IMR-90 (cell line): ENCODE data around the gene RHO. TPM values are rescaled to one million over a fixed set of nuclear protein-coding genes. Genes with fewer than 3 reads are reported as not detected.

ENCODE experiments used
- ATAC-seq: fragments of 200-7000 bp; cut with Tn5 transposase; 2 replicates; pipeline ENCODE4 v1.9.1; 2020; ENCODE audit warnings: low read depth, mild to moderate bottlenecking, moderate library complexity
- BruUV-seq: library from RNA; stranded (reverse); fragments of 400-500 nt; replicated peaks from 2 replicates; lab custom pipeline; 2021; lab: Mats Ljungman, UMichigan
- CTCF ChIA-PET: fragments of 300-600 bp; formaldehyde crosslinking; extraction: SDS; loops from one replicate; lab custom pipeline; 2021; ENCODE audit warnings: antibody characterized with exemption; lab: Yijun Ruan, JAX
- POLR2A ChIA-PET: fragments of 300-600 bp; sonication (Branson Sonifier 250); formaldehyde crosslinking; loops from one replicate; lab custom pipeline; 2022; ENCODE audit warnings: antibody characterized with exemption; ENCODE audit not compliant: unreplicated experiment; lab: Charles Lee
- DNase-seq: peaks from one replicate; pipeline ENCODE4 v3.0.0; 2013
- H2AFZ ChIP-seq: replicated peaks from 2 replicates; pipeline ENCODE3; 2013; ENCODE audit warnings: low read length, mild to moderate bottlenecking; ENCODE audit not compliant: poor library complexity
- H2AK5ac ChIP-seq: 2 replicates; pipeline ENCODE4 v1.6.1; 2013; ENCODE audit warnings: low read depth, low read length, inconsistent platforms
- H2AK9ac ChIP-seq: replicated peaks from 2 replicates; pipeline ENCODE3; 2013; ENCODE audit warnings: mild to moderate bottlenecking, low read depth, low read length, moderate library complexity; ENCODE audit not compliant: poor library complexity
- H2BK120ac ChIP-seq: 2 replicates; pipeline ENCODE4 v1.6.1; 2013; ENCODE audit warnings: low read depth, low read length, inconsistent platforms
- H2BK15ac ChIP-seq: 3 replicates; pipeline ENCODE4 v1.6.1; 2013; ENCODE audit warnings: low read depth, low read length, inconsistent platforms
- H2BK20ac ChIP-seq: 2 replicates; pipeline ENCODE4 v1.6.1; 2013; ENCODE audit warnings: low read depth, mild to moderate bottlenecking, inconsistent platforms, low read length, moderate library complexity
- H2BK5ac ChIP-seq: 2 replicates; pipeline ENCODE4 v1.6.1; 2013; ENCODE audit warnings: mild to moderate bottlenecking, low read depth, low read length, inconsistent platforms; ENCODE audit not compliant: poor library complexity, severe bottlenecking
- H3K14ac ChIP-seq: replicated peaks from 2 replicates; pipeline ENCODE4 v1.6.1; 2013; ENCODE audit warnings: low read depth, low read length, inconsistent platforms
- H3K18ac ChIP-seq: 2 replicates; pipeline ENCODE4 v1.6.1; 2013; ENCODE audit warnings: low read depth, low read length, control low read depth
- H3K23ac ChIP-seq: 2 replicates; pipeline ENCODE4 v1.6.1; 2013; ENCODE audit warnings: low read depth, low read length, inconsistent platforms
- H3K27ac ChIP-seq: 2 replicates; pipeline ENCODE4 v1.5.1; 2013; ENCODE audit warnings: mild to moderate bottlenecking, control low read depth, low read length; ENCODE audit not compliant: insufficient read depth
- H3K27me3 ChIP-seq: 2 replicates; pipeline ENCODE4 v1.6.1; 2013; ENCODE audit warnings: low read length; ENCODE audit not compliant: control insufficient read depth, insufficient read depth
- H3K36me3 ChIP-seq: 2 replicates; pipeline ENCODE4 v1.6.1; 2013; ENCODE audit warnings: low read length, mixed read lengths; ENCODE audit not compliant: control insufficient read depth, insufficient read depth
- H3K4ac ChIP-seq: 2 replicates; pipeline ENCODE4 v1.6.1; 2013; ENCODE audit warnings: low read depth, low read length, inconsistent platforms
- H3K4me1 ChIP-seq: 2 replicates; pipeline ENCODE4 v1.6.1; 2013; ENCODE audit warnings: low read length, mixed read lengths; ENCODE audit not compliant: control insufficient read depth, insufficient read depth
- H3K4me2 ChIP-seq: 2 replicates; pipeline ENCODE4 v1.6.1; 2013; ENCODE audit warnings: low read depth, mild to moderate bottlenecking, control low read depth, low read length, moderate library complexity
- H3K4me3 ChIP-seq: 2 replicates; pipeline ENCODE4 v1.5.1; 2013; ENCODE audit warnings: low read depth, mild to moderate bottlenecking, control low read depth, low read length, moderate library complexity; ENCODE audit not compliant: insufficient read depth
- H3K56ac ChIP-seq: 2 replicates; pipeline ENCODE4 v1.6.1; 2013; ENCODE audit warnings: low read length, inconsistent platforms; ENCODE audit not compliant: insufficient read depth; ENCODE audit errors: extremely low read depth
- H3K79me1 ChIP-seq, 2 experiments: 2 replicates each; pipeline ENCODE4 v1.6.1; 2013; ENCODE audit warnings: low read length in 2 of 2, inconsistent platforms in 1 of 2, low read depth in 1 of 2
- H3K9ac ChIP-seq: 2 replicates; pipeline ENCODE4 v1.6.1; 2013; ENCODE audit warnings: low read depth, low read length, control low read depth
- H3K9me1 ChIP-seq: 2 replicates; pipeline ENCODE4 v1.6.1; 2013; ENCODE audit warnings: low read length, inconsistent platforms; ENCODE audit not compliant: insufficient read depth
- H3K9me3 ChIP-seq: 2 replicates; pipeline ENCODE4 v1.6.1; 2013; ENCODE audit warnings: low read length; ENCODE audit not compliant: control insufficient read depth, insufficient read depth
- H4K20me1 ChIP-seq: 2 replicates; pipeline ENCODE4 v1.6.1; 2013; ENCODE audit warnings: low read length, inconsistent platforms; ENCODE audit not compliant: insufficient read depth
- H4K5ac ChIP-seq: 2 replicates; pipeline ENCODE4 v1.6.1; 2013; ENCODE audit warnings: mild to moderate bottlenecking, low read depth, low read length, control low read depth
- H4K8ac ChIP-seq, 2 experiments: 2 replicates each; pipeline ENCODE4 v1.6.1; 2013; ENCODE audit warnings: low read depth in 2 of 2, low read length in 2 of 2, control low read depth in 1 of 2, inconsistent platforms in 1 of 2
- H4K91ac ChIP-seq: 2 replicates; pipeline ENCODE4 v1.6.1; 2013; ENCODE audit warnings: low read depth, low read length, inconsistent platforms; ENCODE audit not compliant: insufficient read depth
- BHLHE40 ChIP-seq: fragments of 150-350 bp; IDR thresholded peaks from 2 replicates; pipeline ENCODE4 v1.6.1; 2016; ENCODE audit warnings: mild to moderate bottlenecking, low read depth, low read length
- CEBPB ChIP-seq: IDR thresholded peaks from 2 replicates; pipeline ENCODE4 v1.6.1; 2012; ENCODE audit warnings: low read depth, low read length, improper control_type of control experiment
- MAZ ChIP-seq: IDR thresholded peaks from 2 replicates; pipeline ENCODE4 v1.6.1; 2012; ENCODE audit warnings: low read depth, mild to moderate bottlenecking, low read length, improper control_type of control experiment, moderate library complexity, borderline replicate concordance
- MXI1 ChIP-seq: IDR thresholded peaks from 2 replicates; pipeline ENCODE4 v1.6.1; 2012; ENCODE audit warnings: low read depth, mild to moderate bottlenecking, low read length, moderate library complexity, borderline replicate concordance
- POLR2A ChIP-seq: IDR thresholded peaks from 2 replicates; pipeline ENCODE4 v1.6.1; 2012; ENCODE audit warnings: mild to moderate bottlenecking, low read depth, low read length
- SMC3 ChIP-seq: fragments of 150-350 bp; IDR thresholded peaks from 2 replicates; pipeline ENCODE4 v1.6.1; 2016; ENCODE audit warnings: low read depth, mild to moderate bottlenecking, antibody characterized with exemption, low read length, moderate library complexity
- WGBS, 2 experiments: methylation state at CpG; one replicate each; pipeline versions ENCODE4 v1.1.5 to v1.1.7; 2013; ENCODE audit warnings: missing lambda C conversion rate in 2 of 2; ENCODE audit not compliant: insufficient read length in 1 of 2; ENCODE audit errors: extremely low coverage in 2 of 2; 5-methylcytosine and 5-hydroxymethylcytosine counted together
- dilution Hi-C: fragments of 300-500 bp; cut with HindIII; formaldehyde crosslinking; loops from one replicate; pipeline ENCODE4 v1.14.3; 2018; ENCODE audit warnings: low sequenced_read_pairs; ENCODE audit not compliant: unreplicated experiment
- in situ Hi-C: fragments of 300-500 bp; cut with MboI; formaldehyde crosslinking; loops from 3 replicates; pipeline ENCODE4 v1.14.3; 2019; ENCODE audit warnings: low sequenced_read_pairs, inconsistent platforms, mixed read lengths
- intact Hi-C: fragments of 100-400 bp; cut with micrococcal nuclease; formaldehyde crosslinking; loops from 2 replicates; pipeline ENCODE4 v1.10.0; 2022
- polyA plus RNA-seq, 3 experiments: library from polyadenylated mRNA; depleted of rRNA; stranded (reverse); fragments of >200 nt; gene quantifications; 2 replicates each; pipeline ENCODE4 v1.2.3, GENCODE V29; 2012; ENCODE audit warnings: low replicate concordance in 1 of 3
- total RNA-seq: library from RNA; depleted of rRNA; stranded (reverse); fragments of >200 nt; gene quantifications from 2 replicates; pipeline ENCODE4 v1.2.3, GENCODE V29; 2012
- TF ChIP-seq, protein P1 (sequence below): conservative IDR thresholded peaks from 2 replicates; pipeline ENCODE4 v1.5.1; 2012; ENCODE audit warnings: mild to moderate bottlenecking, low read depth, low read length, improper control_type of control experiment

The RHO gene
- total and polyA plus RNA-seq, 2 of the 4 experiments (the other 2 are of a cell fraction), result not detected

DNA sequence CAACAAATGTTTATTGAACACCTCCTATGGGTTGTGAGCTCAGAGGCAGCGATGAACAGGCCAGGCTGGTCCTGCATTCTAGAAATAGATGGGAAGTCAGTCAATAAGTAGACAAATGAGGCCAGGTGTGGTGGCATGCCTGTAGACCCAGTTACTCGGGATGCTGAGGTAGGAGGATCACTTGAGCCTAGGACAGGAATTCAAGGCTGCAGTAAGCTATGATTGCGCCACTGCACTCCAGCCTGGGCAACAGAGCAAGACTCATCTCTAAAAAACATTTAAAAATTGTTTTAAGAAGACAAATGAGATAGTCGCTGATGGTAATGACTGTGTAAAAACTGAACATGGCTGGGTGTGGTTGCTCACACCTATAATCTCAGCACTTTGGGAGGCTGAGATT, 4.4 kb upstream of the RHO start:
- Histone ChIP-seq H3K9ac (no peak overlapping the region), H4K91ac (no peak overlapping the region), H4K20me1 (no peaks in the 10 kb centered on the region), H2BK15ac (no peak overlapping the region), H3K36me3 (peaks cover 1% of the 10 kb centered on the region; the same call in 1 of the 2 replicates), H3K18ac (no peak overlapping the region), H3K4ac (no peak overlapping the region), H3K27me3 (no peaks in the 10 kb centered on the region), H3K9me1 (no peaks in the 10 kb centered on the region; the same call in 1 of the 2 replicates), H2BK20ac (no peak overlapping the region), H2BK5ac (no peak overlapping the region), H3K4me1 (peaks cover 2% of the 10 kb centered on the region; the same call in 1 of the 2 replicates), H4K5ac (no peak overlapping the region), H3K4me2 (no peak overlapping the region), H3K27ac (no peak overlapping the region), H3K79me1 (no peaks in the 10 kb centered on the region), H3K9me3 (no peaks in the 10 kb centered on the region), H3K4me3 (no peak overlapping the region), H3K56ac (no peak overlapping the region), H4K8ac (no peak overlapping the region), H2AK9ac (no peak overlapping the region), H2AFZ (no peak overlapping the region), H2BK120ac (no peak overlapping the region), H3K14ac (no peak overlapping the region; the same call in 1 of the 2 replicates), H2AK5ac (no peak overlapping the region), H3K23ac (no peak overlapping the region)
- BruUV-seq, result no TSS peak
- dilution Hi-C loops (no loop called here), in situ Hi-C loops (no loop called here), intact Hi-C loops (no loop called here)
- TF ChIP-seq MXI1 (no peak), MAZ (no peak), BHLHE40 (no peak), CEBPB (0 out of 2 replicates have a peak, but pooled peaks have one; percentile 9), SMC3 (no peak), POLR2A (no peak)
- TF ChIP-seq, protein P1, sequence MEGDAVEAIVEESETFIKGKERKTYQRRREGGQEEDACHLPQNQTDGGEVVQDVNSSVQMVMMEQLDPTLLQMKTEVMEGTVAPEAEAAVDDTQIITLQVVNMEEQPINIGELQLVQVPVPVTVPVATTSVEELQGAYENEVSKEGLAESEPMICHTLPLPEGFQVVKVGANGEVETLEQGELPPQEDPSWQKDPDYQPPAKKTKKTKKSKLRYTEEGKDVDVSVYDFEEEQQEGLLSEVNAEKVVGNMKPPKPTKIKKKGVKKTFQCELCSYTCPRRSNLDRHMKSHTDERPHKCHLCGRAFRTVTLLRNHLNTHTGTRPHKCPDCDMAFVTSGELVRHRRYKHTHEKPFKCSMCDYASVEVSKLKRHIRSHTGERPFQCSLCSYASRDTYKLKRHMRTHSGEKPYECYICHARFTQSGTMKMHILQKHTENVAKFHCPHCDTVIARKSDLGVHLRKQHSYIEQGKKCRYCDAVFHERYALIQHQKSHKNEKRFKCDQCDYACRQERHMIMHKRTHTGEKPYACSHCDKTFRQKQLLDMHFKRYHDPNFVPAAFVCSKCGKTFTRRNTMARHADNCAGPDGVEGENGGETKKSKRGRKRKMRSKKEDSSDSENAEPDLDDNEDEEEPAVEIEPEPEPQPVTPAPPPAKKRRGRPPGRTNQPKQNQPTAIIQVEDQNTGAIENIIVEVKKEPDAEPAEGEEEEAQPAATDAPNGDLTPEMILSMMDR, result no peak
- ATAC-seq (no peak), DNase-seq (no peak)
- CTCF ChIA-PET, result no interaction called here
- POLR2A ChIA-PET, result no interaction called here
- no CpG with 5 or more reads among the region's 4 CpGs for WGBS, 2 experiments
